Inferior parietal cortex (tissue), 1 donor: ENCODE data around the gene ZNF423.

Experiments used
- DNase-seq: peaks from one replicate; pipeline ENCODE4 v3.0.0-alpha.2; 2016; ENCODE audit errors: extremely low spot score

The ZNF423 gene

DNA sequence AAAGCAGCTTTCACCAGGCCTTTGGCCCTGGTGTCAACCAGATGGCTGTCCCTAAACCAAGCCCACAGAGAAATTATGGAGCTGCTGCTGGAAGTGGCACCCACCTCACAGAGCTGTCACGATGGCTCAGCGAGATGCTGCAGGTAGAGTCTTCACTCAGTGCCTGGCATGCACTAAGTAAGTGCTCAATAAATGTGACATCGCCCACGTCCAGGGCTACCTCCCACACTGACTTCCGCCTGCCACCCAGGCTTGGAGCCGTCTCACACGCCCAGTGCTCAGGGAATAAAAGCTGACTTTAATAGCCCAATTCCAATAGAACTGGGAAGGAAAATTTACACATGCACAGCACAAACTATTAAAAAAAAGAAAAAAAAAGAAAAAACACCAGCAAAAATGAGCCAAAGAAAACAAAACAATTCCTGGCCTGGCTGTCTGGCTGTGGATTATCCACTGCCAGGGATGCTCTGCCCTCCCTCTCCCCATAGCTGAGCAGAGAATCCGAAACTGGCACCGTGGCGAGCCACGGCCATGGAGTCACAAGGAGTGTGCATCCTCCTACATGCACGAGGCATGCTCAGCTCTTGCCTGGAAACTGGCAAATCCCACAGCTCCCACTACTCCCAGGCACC, 68.9 kb downstream of the ZNF423 start:
- DNase-seq, result no peak

DNA sequence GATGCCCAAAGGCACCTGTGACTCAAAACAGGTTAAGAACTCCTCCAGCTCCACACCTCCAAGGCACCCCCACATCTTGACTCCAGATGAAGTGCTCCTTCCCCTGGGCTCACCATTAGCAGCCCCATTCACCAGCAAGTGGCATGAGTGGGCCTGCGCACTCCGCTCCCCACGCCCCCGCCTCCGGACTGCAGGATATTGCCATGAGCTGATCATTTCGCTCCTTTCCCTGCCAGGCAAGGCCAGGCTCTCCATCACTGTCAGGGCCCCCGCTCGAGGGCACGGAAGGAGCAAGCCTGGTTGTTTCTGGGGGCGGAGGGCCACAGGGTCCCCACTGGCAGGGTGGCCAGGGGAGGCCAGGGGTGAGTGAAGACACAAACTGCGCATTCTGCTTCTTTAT, 69.9 kb downstream of the ZNF423 start:
- DNase-seq, result no peak

DNA sequence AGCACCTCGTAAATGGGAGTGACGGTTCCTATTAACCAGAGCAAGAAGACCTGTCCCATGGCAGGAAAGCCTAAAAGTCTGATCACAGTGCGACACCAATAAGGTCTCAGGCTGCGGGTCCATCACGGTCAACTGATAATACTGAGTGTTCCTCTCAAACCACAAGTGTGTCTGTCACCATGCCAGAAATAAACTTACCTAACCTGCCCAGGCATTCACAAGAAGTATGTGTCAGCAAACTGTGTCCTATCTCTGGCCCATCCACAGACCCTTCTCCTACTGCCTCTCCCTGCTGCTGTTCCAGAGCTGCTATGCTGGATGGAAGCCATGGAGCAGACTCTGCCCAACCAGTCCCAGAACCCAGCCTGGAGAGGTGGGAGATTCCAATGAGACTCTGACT, 73.5 kb downstream of the ZNF423 start:
- no peak for DNase-seq

- no peak for DNase-seq
These were observed 74.5 kb downstream of the ZNF423 start for GRCh38 chr16:49781401-49781800.

- DNase-seq, result no peak
These were observed 75.5 kb downstream of the ZNF423 start for GRCh38 chr16:49780433-49780832.

GRCh38 chr16:49779979-49780378, 75.9 kb downstream of the ZNF423 start:
- DNase-seq, result no peak

DNA sequence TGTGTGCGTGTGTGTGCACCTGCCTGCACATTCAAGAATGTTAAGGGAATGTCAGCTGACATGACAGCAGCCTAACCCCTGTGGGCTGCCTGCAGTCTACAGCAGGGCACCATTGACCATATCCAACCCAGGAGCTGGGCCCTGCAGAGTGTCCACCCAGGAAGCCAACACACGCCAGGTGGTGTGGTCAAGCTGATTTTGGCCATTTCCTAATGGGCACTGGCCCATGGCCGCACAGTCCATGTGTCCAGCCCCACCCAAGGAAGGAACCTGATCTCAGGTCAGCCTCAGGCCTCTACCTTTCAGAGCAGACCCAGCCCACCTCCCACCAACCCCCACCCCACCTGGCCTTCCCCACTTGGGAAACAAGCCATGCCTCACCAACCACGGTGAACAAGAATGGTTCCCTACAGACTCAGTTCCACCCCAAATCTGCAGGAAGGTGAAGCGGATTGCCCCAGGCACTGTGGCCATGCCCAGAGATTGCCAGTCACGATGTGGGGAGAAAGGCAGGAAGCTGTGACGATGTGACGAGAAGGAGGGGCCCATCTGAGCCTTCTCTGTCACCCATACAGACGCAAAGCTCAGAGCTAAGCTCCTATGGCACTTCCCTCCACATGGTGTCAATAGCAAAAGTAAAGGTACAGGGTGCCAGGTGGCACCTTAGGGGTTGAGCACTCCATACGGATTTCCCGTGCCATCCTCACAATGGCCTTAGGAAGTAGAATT, 77.5 kb downstream of the ZNF423 start:
- no peak for DNase-seq

DNA sequence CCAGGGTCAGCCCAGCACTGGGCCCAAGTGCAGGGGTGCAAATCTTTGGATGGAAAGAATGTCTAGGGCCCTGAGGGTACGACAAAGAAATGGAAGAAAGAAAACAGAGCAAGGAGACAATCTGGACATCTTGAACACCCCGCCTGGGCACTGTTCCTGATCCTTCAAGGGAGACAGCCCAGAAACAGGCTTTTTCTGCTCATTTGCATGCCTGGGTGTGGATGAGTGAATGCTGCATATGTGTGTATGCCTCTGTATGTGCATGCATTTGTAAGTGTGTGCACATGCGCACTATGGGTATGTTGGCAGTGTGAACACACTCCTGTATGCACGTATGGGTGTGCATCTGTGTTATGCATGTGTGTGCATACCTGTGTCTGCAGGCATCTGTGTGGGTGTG, 79.2 kb downstream of the ZNF423 start:
- DNase-seq, result no peak

- no peak for DNase-seq
These were observed 79.8 kb downstream of the ZNF423 start for GRCh38 chr16:49776085-49776595.

DNA sequence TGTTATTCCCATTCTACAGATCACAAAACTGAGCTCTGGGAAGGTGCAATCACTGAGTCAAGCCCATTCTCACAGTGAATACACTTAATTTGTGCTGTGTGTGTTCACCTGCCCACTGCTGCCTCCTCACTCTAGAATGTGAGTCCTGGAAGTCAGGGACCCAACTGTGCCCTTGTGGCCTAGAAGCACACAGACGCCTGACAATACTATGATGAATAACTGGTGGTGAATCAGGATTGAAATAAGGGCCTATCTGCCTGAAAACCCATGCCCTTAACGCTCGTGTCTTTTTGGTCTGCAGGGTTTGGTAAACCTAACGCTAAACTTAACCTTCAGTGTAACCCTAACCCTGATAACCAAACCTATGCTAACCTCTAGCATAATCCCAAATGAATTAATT, 80.3 kb downstream of the ZNF423 start:
- DNase-seq, result no peak

GRCh38 chr16:49775018-49775417, 80.9 kb downstream of the ZNF423 start:
- no peak for DNase-seq

DNA sequence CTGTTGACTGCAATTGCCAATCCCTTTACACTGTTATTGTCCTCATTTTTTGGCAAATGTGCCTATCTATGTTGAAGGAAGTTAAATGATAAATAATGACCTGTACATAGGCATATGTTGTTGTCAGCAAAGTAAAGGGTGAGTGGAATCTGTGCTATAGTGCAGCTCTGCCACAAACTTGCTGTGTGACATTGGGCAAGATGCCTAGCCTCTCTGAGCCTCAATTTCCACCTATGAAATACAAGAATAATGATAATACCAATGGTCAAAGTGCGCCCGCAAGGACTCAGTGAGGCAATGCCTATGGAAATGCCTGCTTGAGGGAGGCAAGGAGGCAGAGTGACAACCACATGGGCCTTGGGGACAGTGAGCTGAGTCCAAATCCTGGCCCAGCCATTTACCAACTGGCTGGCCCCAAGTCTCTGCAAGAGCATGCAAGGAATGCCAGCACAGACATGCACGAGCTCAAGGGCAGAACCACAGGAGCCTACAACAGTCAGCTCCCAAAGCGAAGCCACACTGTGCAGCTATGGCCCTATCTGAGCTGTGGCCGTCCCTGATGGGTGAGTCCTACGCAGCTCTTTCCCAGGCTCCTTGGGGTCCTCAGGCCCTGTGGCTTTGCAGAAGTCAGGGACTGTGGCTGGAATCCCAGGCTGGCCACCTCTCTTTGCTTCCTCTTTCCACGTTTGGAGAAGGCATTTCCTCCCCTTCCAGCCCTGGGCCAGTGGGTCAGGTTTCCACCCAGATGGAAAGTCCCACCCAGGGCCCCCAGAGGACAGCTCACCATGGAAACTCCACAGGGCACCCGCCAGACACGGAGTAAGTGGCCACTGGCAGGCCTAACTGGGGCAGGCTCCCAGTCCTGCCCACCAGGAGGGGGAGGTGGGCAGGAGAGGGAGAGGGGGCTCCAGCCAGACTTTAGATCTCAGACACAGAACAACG, 82.1 kb downstream of the ZNF423 start:
- DNase-seq, result no peak

GRCh38 chr16:49767998-49768397, 87.9 kb downstream of the ZNF423 start:
- no peak for DNase-seq

DNA sequence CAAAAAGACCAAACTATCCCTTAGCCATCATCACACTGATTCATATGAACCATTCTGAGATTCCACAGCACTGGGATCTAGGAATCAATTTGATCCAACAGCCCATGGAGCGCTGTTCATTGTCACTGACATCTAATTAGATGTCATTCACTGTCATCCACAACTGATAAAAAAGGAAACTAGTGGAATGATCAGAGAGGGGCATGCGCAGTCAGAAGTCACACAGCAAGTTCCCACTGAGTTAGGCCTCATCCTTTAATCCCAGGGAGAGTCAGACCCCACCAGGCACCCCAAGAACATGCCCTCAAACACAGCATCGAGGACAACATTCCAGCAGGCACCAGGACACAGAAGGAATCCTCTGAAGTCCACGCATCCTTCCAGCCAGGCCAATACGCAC, 88.5 kb downstream of the ZNF423 start:
- no peak for DNase-seq

- DNase-seq, result no peak
These were observed 89.7 kb downstream of the ZNF423 start for GRCh38 chr16:49766225-49766624.

GRCh38 chr16:49763826-49764225, 92.1 kb downstream of the ZNF423 start:
- DNase-seq, result no peak

- DNase-seq, result no peak
These were observed 95.1 kb downstream of the ZNF423 start for GRCh38 chr16:49760815-49761214.

DNA sequence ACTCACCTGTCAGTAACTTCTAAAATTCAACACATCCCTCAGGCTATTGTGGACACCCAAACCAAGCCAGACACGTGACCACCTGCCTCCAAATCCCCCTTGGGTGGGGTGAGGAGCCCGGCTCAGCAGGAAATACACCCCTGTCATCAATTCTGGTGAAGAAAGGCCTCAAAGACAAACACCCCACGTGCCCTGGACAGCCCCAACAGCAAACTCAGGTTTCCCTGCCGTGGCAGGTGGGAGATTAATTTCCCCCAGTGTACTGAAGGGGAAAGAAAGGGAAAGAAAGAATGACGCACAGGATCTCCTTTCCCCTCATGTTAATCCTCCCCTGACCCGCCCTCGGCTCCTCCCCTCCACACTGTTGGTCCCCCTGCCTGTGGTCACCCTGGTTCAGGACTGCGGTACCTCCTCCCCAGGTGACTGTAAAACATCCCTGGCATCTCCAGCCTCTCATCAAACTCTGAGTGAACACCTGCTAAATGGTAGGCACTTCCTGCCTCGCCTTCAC, 98.3 kb downstream of the ZNF423 start:
- no peak for DNase-seq

- DNase-seq, result no peak
These were observed 98.9 kb downstream of the ZNF423 start for GRCh38 chr16:49756775-49757558.

DNA sequence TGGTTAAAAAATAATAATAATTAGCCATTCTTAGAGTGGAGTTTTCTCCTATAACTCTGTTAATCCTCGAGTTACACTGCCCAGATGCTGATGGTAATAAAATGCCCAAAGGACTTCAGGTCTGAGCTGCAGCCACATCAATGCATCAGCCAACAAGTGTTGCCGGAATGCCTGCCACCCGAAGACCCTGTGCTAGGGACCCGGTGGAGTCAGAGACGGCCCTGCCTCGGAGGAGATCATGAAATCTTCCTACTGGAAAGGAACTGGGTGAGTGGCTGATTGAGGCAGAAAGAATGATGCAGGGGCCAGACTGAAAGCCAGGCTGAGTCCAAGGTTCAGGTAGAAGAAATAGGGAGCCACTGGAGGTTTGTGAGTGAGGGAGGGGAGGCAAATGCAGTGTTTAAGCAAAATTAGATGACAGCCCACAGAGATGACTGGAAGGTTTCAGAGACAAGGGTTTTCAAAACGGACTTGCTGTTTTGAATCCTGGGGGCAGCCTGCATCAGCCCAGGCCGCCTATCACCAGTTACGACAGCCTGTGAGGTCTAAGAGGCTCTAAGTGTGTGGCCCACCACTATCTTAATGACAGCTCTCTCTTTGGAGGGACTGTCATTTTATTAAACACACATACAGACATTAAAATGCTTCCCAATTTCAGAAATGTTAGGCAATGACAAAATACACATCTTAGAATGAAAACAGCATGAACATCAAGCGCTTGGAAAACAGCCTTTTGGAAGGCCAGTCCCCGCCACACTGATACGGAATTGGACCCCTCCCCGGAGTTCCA, 100.0 kb downstream of the ZNF423 start:
- DNase-seq, result no peak

- peak; percentile 49 for DNase-seq
These were observed 100.6 kb downstream of the ZNF423 start for GRCh38 chr16:49755313-49755620.
